GM18508 (cell line): ENCODE measurements around the gene UGT2B11.
"Not testable (repeated sequence)": the region's sequence is repeated elsewhere in the genome, so short reads cannot be mapped to it uniquely, and the experiment has no call there.

Experiments
- ATAC-seq: cut with Tn5 transposase; IDR thresholded peaks from one replicate; pipeline ENCODE4 v1.9.1; 2021; ENCODE audit warnings: moderate number of reproducible peaks; ENCODE audit not compliant: insufficient read depth, unreplicated experiment

Gene UGT2B11

GRCh38 chr4:69214716-69215115, at the start of gene UGT2B11:
Gene UGT2B11 (minus strand): TSS chr4:69214748. CDS start chr4:69214722, 26 bp downstream.
- no peak for ATAC-seq

GRCh38 chr4:69253147-69253772, 38.7 kb upstream of the UGT2B11 start:
- ATAC-seq, result not testable (repeated sequence)

- ATAC-seq, result not testable (repeated sequence)
Observed at GRCh38 chr4:69250884-69251283, 36.3 kb upstream of the UGT2B11 start.

GRCh38 chr4:69242562-69243240, 28.2 kb upstream of the UGT2B11 start:
- ATAC-seq, result not testable (repeated sequence)

- not testable (repeated sequence) for ATAC-seq
Observed at GRCh38 chr4:69241746-69242145, 27.2 kb upstream of the UGT2B11 start.

- ATAC-seq, result not testable (repeated sequence)
Observed at GRCh38 chr4:69240787-69241186, 26.2 kb upstream of the UGT2B11 start.

GRCh38 chr4:69239557-69240168, 25.1 kb upstream of the UGT2B11 start:
- no peak for ATAC-seq

- no peak for ATAC-seq
Observed at GRCh38 chr4:69239092-69239491, 24.5 kb upstream of the UGT2B11 start.

- no peak for ATAC-seq
Observed at GRCh38 chr4:69224891-69225290, 10.3 kb upstream of the UGT2B11 start.

- ATAC-seq, result not testable (repeated sequence)
Observed at GRCh38 chr4:69223277-69223676, 8.7 kb upstream of the UGT2B11 start.

- not testable (repeated sequence) for ATAC-seq
Observed at GRCh38 chr4:69218491-69218890, 3.9 kb upstream of the UGT2B11 start.

- no peak for ATAC-seq
Observed at GRCh38 chr4:69210911-69211310, 3.6 kb downstream of the UGT2B11 start.

GRCh38 chr4:69198506-69198905, 16.0 kb downstream of the UGT2B11 start:
- not testable (repeated sequence) for ATAC-seq

- ATAC-seq, result no peak
Observed at GRCh38 chr4:69196209-69196965, 18.2 kb downstream of the UGT2B11 start.

GRCh38 chr4:69194166-69194565, 20.4 kb downstream of the UGT2B11 start:
- ATAC-seq, result no peak

- ATAC-seq, result not testable (repeated sequence)
Observed at GRCh38 chr4:69191905-69192304, 22.6 kb downstream of the UGT2B11 start.

GRCh38 chr4:69190621-69191020, 23.9 kb downstream of the UGT2B11 start:
- not testable (repeated sequence) for ATAC-seq

- not testable (repeated sequence) for ATAC-seq
Observed at GRCh38 chr4:69181519-69182169, 32.9 kb downstream of the UGT2B11 start.

GRCh38 chr4:69179817-69180216, 34.7 kb downstream of the UGT2B11 start:
- not testable (repeated sequence) for ATAC-seq

GRCh38 chr4:69178751-69179205, 35.8 kb downstream of the UGT2B11 start:
- ATAC-seq, result not testable (repeated sequence)
